HEK293T (cell line): ENCODE results near the gene PIK3R3.

ENCODE experiments used
- CTCF ChIA-PET: fragments of 350-600 bp; formaldehyde crosslinking; extraction: SDS; loops from one replicate; lab custom pipeline; 2021; ENCODE audit warnings: antibody characterized with exemption, inconsistent platforms; lab: Yijun Ruan, JAX
- POLR2A ChIA-PET: fragments of 350-600 bp; formaldehyde crosslinking; extraction: SDS; loops from one replicate; lab custom pipeline; 2020; ENCODE audit warnings: antibody characterized with exemption, inconsistent platforms; lab: Yijun Ruan, JAX
- DNase-seq: peaks from one replicate; pipeline ENCODE4 v3.0.0; 2012; ENCODE audit warnings: mixed read lengths; ENCODE audit errors: extremely low spot score
- ARNT ChIP-seq: fragments of 450-650 bp; IDR thresholded peaks from 2 replicates; pipeline ENCODE4 v1.6.1; 2017; ENCODE audit warnings: mild to moderate bottlenecking
- BHLHE40 ChIP-seq: fragments of 450-650 bp; IDR thresholded peaks from 2 replicates; pipeline ENCODE4 v1.6.1; 2016; ENCODE audit warnings: mild to moderate bottlenecking, moderate library complexity, borderline replicate concordance
- CTBP1 ChIP-seq: fragments of 450-650 bp; IDR thresholded peaks from 2 replicates; pipeline ENCODE4 v1.6.1; 2016; ENCODE audit warnings: borderline replicate concordance
- ELF4 ChIP-seq: fragments of 450-650 bp; IDR thresholded peaks from 2 replicates; pipeline ENCODE4 v1.6.1; 2017; ENCODE audit warnings: antibody characterized with exemption
- FOXA1 ChIP-seq: fragments of 450-650 bp; IDR thresholded peaks from 2 replicates; pipeline ENCODE4 v1.6.1; 2016; ENCODE audit warnings: mild to moderate bottlenecking
- FOXK2 ChIP-seq: fragments of 450-650 bp; IDR thresholded peaks from 2 replicates; pipeline ENCODE4 v1.6.1; 2016; ENCODE audit warnings: mild to moderate bottlenecking
- FOXM1 ChIP-seq: fragments of 450-650 bp; IDR thresholded peaks from 2 replicates; pipeline ENCODE4 v1.6.1; 2017; ENCODE audit warnings: mild to moderate bottlenecking, borderline replicate concordance
- HDGF ChIP-seq: fragments of 450-650 bp; IDR thresholded peaks from 2 replicates; pipeline ENCODE4 v1.6.1; 2017; ENCODE audit warnings: antibody characterized with exemption, borderline replicate concordance
- L3MBTL2 ChIP-seq: fragments of 450-650 bp; conservative IDR thresholded peaks from 2 replicates; pipeline ENCODE4 v1.6.1; 2016; ENCODE audit warnings: mild to moderate bottlenecking
- LEF1 ChIP-seq: fragments of 450-650 bp; IDR thresholded peaks from 2 replicates; pipeline ENCODE4 v1.6.1; 2017; ENCODE audit warnings: mild to moderate bottlenecking, borderline replicate concordance
- NFRKB ChIP-seq: fragments of 450-650 bp; IDR thresholded peaks from 2 replicates; pipeline ENCODE4 v1.6.1; 2016; ENCODE audit warnings: mild to moderate bottlenecking, moderate library complexity
- SP1 ChIP-seq: fragments of 450-650 bp; IDR thresholded peaks from 2 replicates; pipeline ENCODE4 v1.6.1; 2017
- SUZ12 ChIP-seq: fragments of 450-650 bp; IDR thresholded peaks from 2 replicates; pipeline ENCODE4 v1.6.1; 2016; ENCODE audit warnings: mild to moderate bottlenecking
- TARDBP ChIP-seq: fragments of 450-650 bp; IDR thresholded peaks from 2 replicates; pipeline ENCODE4 v1.6.1; 2016
- ZNF384 ChIP-seq: fragments of 450-650 bp; IDR thresholded peaks from 2 replicates; pipeline ENCODE4 v1.6.1; 2016
- TF ChIP-seq, protein P1 (sequence below): fragments of 450-650 bp; IDR thresholded peaks from 2 replicates; pipeline ENCODE4 v1.6.1; 2016

Gene PIK3R3

DNA sequence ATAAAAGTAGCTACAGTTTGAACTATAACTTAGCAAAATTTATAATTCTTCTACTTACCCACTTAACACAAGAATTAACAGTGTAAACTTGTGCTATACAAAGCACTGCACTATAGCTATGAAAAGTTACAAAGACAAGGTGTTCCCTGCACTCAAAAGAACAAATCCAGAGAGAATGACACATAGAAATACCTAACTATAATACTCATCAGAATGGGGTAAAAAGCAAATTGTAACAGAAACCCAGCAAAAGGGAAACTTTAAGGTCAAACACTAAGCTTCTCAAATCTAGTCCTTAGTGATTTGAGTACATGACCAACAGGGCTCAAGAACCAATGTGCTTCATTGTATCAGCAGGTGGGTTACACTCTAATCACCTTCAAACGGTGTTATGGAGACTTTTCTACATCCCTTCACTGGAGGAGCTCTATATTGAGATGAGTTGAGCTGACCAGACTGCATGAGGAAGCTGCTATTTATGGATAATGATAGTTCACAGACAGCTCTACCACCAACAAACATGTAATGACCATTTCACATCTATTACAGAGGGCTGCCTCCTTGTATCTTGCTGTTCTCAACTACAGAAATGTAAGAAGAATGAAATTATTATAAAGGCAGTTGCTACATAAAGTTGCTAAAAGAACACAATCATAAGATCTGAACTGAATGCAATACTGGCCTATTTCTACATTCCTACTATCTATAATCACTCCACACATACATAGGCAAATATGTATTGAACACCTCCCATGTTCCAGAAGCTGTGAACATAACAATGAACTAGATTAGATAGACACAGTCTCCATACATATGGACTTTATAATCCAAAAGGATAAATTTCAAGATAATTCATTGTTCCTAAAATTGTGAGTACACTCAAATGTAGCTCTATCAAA, 47.6 kb downstream of the PIK3R3 start:
- ChIA-PET POLR2A (interaction anchor here (1.4 kb wide), 1 partner anchor 47 kb away, joined by 4 read pairs; the partner anchor contains the start of gene PIK3R3), CTCF (interaction anchor here (1.2 to 1.4 kb wide), 2 partner anchors 14 to 99 kb away, joined by 4 to 6 read pairs; no protein-coding TSS in a partner anchor)
- no peak for TF ChIP-seq FOXK2
- no peak for TF ChIP-seq TARDBP
- no peak for TF ChIP-seq L3MBTL2
- no peak for TF ChIP-seq ELF4
- no peak for TF ChIP-seq SUZ12
- no peak for TF ChIP-seq SP1
- TF ChIP-seq LEF1, result no peak
- no peak for TF ChIP-seq BHLHE40
- TF ChIP-seq FOXM1, result no peak
- no peak for TF ChIP-seq NFRKB
- no peak for TF ChIP-seq CTBP1
- TF ChIP-seq FOXA1, result no peak
- TF ChIP-seq, protein P1, sequence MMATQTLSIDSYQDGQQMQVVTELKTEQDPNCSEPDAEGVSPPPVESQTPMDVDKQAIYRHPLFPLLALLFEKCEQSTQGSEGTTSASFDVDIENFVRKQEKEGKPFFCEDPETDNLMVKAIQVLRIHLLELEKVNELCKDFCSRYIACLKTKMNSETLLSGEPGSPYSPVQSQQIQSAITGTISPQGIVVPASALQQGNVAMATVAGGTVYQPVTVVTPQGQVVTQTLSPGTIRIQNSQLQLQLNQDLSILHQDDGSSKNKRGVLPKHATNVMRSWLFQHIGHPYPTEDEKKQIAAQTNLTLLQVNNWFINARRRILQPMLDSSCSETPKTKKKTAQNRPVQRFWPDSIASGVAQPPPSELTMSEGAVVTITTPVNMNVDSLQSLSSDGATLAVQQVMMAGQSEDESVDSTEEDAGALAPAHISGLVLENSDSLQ, result no peak
- TF ChIP-seq ARNT, result no peak
- no peak for TF ChIP-seq ZNF384
- TF ChIP-seq HDGF, result no peak
- DNase-seq, result no peak

DNA sequence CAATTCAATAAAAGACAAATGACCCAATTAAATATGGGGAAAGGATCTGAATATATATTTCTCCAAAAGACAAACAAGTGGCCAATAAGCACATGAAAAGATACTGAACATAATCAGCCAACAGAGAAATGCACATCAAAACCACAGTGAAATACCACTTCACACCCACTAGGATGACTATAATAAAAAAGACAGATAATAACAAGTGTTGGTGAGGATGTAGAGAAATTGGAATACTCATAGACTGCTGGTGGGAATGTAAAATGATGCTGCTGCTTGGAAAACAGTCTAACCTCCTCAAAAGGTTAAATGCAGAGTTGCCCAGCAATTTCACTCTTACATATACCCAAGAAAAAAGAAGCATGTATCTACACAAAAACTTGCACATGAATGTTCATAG, 48.9 kb downstream of the PIK3R3 start:
- POLR2A ChIA-PET, result interaction anchor here (1.4 kb wide), 1 partner anchor 49 kb away, joined by 4 read pairs; the partner anchor contains the start of gene PIK3R3

DNA sequence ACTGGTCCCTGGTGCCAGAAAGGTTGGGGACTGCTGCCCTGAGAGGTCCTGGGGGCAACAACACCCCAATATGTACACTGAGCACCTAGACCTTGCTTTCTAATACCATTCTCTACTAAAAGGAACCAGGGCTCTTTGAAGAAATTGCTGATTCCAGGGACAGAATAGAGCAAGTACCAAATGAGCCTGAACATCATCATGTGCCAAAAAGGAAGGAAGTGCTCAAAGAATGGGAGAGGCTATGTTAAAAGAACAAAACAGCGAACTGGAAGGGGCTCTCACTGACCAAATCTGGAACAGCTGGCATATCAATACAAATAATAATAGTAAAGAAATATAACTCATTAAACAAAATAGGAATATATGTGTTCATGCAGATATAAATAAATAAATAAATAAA, 50.8 kb downstream of the PIK3R3 start:
- no peak for DNase-seq
- ChIA-PET POLR2A (no interaction called here), CTCF (no interaction called here)
- TF ChIP-seq L3MBTL2 (no peak), NFRKB (no peak), SUZ12 (no peak), FOXM1 (no peak), FOXK2 (no peak), SP1 (no peak), TARDBP (no peak), BHLHE40 (no peak), LEF1 (no peak), FOXA1 (no peak), ELF4 (no peak), CTBP1 (no peak), ZNF384 (no peak), ARNT (no peak), HDGF (no peak)
- TF ChIP-seq, protein P1, result no peak

More for the DNA sequence above, 48.9 kb downstream of the PIK3R3 start:
- TF ChIP-seq HDGF (no peak), ELF4 (no peak), TARDBP (no peak), FOXM1 (no peak), BHLHE40 (no peak), CTBP1 (no peak), LEF1 (no peak), ZNF384 (no peak), SUZ12 (no peak), FOXK2 (no peak), SP1 (no peak)
- CTCF ChIA-PET, result interaction anchor here (1.2 kb wide), 1 partner anchor 100 kb away, joined by 6 read pairs; no protein-coding TSS in a partner anchor
- no peak for DNase-seq

DNA sequence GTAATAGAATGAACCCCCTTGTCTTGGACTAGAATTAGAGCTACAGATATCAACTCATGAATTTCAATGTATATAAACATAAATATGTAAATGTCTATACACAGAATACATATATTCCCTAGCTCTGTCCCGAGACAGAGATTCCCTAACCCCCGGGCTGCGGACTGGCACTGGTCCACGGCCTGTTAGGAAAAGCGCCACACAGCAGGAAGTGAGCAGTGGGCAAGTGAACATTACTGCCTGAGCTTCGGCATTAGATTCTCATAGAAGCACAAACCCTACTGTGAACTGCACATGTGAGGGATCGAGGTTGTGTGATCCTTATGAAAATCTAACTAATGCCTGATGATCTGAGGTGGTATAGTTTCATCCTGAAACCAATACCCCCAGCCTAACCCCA, 51.2 kb downstream of the PIK3R3 start:
- no peak for TF ChIP-seq ARNT
- no peak for TF ChIP-seq ELF4
- TF ChIP-seq, protein P1, result no peak
- no peak for TF ChIP-seq NFRKB
- TF ChIP-seq L3MBTL2, result no peak
- TF ChIP-seq FOXM1, result no peak
- TF ChIP-seq SP1, result no peak
- CTCF ChIA-PET, result no interaction called here
- POLR2A ChIA-PET, result no interaction called here
- DNase-seq, result no peak

DNA sequence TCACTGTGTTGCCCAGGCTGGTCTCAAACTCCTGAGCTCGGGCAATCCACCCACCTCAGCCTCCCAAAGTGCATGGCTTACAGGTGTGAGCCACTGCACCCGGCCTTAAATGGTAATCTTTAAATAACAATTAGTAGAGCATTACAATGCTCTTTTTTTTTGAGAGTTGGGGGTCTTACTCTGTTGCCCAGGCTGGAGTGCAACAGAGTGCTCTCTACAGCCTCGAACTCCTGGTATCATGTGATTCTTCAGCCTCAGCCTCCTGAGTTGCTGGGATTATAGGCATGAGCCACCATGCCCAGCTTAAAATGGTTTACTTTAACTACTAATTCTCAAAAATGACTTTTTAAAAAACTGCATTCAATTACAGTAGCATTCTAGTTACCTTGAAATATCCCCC, 52.2 kb downstream of the PIK3R3 start:
- CTCF ChIA-PET, result no interaction called here
- POLR2A ChIA-PET, result no interaction called here
- no peak for DNase-seq
- TF ChIP-seq LEF1, result no peak
- TF ChIP-seq ARNT, result no peak
- TF ChIP-seq HDGF, result no peak
- TF ChIP-seq SP1, result no peak

DNA sequence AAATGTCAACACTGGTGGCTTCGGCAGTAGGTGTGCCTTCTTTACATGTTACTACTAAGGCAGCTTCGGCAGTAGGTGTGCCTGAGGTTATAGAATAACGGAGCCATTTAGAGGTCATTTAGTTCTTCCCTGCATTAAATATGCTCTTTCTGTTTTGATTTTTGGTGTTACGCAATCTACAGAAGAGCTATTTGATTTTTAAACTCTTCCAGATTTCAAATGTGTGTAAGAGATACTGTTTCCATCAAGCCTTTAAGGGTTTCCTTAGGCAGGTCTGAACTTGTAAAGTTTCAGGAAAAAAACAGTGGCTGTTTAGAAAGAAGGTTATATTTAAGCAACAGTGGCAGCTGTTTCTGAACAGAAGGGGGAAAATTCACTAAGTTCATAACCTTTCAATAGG, 54.8 kb downstream of the PIK3R3 start:
- DNase-seq, result no peak
- TF ChIP-seq FOXA1 (no peak), BHLHE40 (no peak), FOXK2 (no peak), ARNT (no peak)
- ChIA-PET POLR2A (no interaction called here), CTCF (no interaction called here)
